NCI-H1436 (cell line): ENCODE measurements around the gene DLG2.
"Not testable (repeated sequence)": the region's sequence is repeated elsewhere in the genome, so short reads cannot be mapped to it uniquely, and the experiment has no call there.

Experiments
- DNase-seq: peaks from one replicate; lab custom pipeline; 2025; lab: John Stamatoyannopoulos, UW

Gene DLG2

GRCh38 chr11:85110246-85110645, 516.9 kb downstream of the DLG2 start:
- DNase-seq = not testable (repeated sequence)

DNA sequence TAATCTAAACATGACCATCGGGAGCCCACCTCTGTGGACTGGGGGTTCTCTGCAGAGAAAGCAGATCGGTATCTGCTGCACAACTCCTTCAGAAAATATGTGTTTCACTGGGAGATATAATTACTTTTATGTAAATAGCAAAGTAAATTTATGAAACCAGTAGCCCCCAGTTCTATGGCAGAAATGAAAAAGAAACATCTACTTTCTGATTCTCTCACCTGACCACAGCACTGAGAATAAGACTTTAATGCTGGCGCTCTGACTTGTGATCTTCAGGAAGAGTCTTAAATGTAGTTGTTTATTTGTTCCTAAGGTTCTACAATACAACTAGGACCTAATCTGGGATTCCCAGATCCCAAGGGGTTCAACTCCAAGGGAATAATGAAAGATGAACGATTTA, 518.0 kb downstream of the DLG2 start:
- DNase-seq = no peak

DNA sequence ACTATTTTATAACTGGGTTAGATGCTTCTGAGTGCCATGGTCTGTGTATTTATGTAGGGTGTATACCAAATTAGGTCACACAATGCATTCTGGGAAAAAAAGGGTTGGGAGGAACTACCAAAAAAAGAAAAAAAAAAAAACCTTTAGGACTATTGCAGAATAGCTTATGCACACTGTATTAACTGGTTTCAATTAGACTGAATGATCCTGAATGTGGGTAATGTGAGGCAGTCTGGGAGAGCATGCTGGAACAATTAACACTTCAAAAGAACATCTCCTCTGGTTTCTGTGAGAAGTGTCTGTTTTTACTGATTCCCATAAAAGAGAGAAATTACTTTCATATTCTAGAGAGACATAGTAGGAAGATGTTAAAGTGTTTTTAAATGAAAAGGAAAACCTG, 521.3 kb downstream of the DLG2 start:
- DNase-seq = no peak

DNA sequence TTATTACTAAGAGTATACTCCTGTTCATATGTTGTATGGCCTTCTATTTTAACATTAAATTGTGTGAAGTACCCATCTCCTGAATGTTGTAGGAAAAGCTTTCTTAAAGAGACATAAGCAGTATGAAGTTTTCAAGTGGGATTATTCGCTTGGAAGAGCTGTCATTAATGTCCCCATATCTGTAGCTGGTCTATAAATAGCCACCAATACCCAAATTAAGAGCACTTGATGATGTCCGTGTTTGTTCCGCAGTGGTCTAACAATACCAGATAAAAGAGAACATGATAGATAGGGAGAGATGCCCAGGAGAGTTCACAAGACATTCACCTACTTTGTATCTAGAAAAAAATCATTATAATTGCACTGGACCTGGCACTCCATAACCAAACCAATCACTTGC, 527.6 kb downstream of the DLG2 start:
- no peak for DNase-seq

- DNase-seq = no peak
These were observed 528.1 kb downstream of the DLG2 start for GRCh38 chr11:85098996-85099395.

DNA sequence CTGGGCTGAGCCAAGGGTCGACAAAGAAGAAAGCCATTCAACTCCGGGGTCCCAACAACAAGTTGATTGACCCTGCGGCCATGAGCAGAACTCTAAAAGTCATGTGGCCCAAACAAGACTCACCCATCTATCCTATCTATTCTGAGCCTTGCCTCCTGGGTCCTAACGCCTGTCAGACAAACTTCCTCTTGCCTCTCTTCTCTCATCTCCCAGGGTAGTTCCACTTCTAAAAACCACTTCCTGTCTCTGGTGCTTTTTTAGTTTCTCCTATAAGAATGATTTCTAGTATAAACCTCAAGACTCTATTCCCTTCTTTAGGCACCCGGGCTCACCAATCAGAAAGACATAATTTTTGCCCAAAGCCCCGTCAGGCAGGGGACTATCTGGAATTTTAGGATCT, 530.2 kb downstream of the DLG2 start:
- no peak for DNase-seq

DNA sequence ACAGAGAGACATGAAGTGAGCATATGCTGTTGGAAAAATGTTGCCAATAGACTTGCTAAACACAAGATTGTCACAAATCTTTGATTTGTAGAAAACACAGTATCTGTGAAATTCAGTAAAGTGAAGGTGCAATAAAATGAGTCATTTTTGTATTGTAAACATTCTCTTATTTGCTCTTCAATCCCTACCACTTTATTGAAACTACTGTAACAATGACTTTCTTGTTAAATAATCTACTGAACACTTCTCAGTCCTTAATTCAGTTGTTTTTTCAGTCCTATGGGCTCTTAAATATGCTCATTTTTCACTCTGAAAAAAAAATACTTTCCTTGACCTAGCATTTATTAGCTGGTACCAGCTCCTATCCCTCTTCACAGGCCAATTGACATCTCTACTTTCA, 531.9 kb downstream of the DLG2 start:
- DNase-seq = no peak

- DNase-seq = no peak
These were observed 532.3 kb downstream of the DLG2 start for GRCh38 chr11:85094795-85095194.

DNA sequence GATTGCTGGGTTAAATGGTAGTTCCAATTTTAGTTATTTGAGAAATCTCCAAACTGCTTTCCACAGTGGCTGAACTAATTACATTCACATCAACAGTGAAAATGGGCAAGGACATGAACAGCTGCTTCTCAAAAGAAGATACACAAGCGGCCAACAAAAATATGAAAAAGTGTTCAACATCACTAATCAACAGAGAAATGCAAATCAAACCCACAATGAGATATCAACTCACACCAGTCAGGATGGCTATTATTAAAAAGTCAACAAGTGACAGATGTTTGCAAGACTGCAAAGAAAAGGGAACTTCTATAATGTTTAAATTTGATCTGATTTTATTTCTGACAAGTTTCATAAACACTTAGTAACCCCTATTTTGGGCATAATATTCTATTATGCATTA, 537.5 kb downstream of the DLG2 start:
- DNase-seq = no peak

GRCh38 chr11:85088286-85088685, 538.9 kb downstream of the DLG2 start:
- no peak for DNase-seq

DNA sequence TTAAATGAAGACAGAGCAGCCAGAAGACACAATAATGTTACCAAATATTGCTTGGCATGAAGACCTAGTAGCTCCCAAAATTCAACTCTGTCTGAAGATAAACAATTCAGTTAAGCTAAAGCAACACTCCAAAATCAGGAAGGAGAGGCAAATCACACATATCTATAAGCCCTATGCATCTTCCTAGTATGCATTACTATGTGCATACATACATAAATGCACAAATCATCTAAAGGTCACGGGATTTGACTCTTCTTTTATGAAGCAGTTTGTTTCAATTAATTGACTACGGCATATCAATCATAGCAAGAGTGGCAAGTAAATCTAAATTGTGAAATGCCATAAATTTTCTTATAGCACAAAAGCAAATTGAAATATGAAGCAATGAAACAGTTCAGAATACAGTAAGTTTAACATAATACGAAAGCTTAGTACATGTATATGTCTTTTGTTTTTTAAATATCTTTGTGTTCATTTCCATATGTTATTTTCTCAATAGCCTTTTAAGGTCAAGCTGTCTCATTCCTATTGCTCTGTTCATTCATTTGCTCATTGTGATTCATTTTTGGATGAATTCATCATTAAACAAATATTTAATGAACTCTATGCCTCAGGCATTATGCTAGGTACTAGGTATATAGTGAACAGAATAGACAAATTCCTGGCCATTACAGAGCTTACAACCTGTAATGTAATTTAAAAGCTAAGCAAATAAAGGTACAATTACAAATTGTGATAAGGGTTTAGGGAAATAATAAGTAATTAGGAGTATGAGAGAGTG, 540.5 kb downstream of the DLG2 start:
- peak; percentile 13 for DNase-seq

DNA sequence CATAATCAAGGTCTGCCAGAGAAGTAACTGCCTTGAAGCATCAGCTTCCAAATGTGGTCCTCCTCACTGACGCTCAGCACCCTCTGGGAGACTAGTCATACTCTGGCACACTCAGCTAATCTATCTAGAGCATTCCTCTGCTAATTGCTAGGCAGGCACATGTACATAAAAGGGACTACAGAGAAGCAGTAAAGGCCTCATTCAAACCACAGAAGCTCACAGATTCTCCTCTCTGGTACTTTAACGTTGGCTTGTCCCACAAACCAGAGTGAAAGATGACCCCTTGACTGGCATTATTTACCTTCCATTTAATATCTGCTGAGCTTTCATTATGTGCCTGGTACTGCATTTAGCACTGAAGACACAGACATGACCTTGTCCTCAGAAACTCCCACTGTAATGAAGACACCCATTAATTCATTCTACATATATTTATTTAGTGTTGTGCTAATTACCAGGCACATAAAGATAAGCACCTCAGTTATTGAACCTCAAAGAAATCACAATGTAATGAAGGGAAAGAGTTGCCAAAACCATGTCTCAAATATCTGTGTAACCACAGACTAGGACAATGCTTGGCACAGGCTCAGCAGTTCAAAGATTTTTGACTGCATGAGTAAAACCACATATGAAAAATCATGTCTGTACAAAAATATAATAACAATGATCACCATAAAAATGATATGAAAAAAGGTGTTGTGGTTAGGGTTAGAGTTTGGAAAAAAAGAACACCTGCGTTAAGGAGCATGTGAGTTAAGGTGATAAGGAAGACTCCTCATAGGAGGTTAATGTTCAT, 550.4 kb downstream of the DLG2 start:
- DNase-seq = peak; percentile 33

- DNase-seq = no peak
These were observed 564.5 kb downstream of the DLG2 start for GRCh38 chr11:85062659-85063058.

DNA sequence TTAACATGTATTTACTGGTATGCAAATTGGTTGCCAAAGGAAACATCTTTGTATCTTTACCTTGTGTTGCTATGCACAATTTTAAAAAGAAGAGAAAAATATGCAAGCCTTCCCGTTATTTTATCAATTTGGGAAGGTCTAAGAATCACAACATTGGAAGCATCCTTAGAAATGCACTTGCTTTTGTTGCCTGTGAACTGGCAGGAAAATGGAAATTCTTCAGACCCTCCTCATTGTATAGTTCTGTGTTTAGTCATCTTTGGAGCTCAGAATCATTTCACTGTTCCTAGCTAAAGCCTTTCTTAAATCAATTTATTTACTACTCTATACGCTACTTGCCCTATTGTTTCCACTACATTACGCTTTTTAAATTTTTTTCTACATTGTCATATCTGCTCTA, 574.5 kb downstream of the DLG2 start:
- DNase-seq = no peak

- DNase-seq = no peak
These were observed 578.3 kb downstream of the DLG2 start for GRCh38 chr11:85048801-85049200.

- no peak for DNase-seq
These were observed 581.4 kb downstream of the DLG2 start for GRCh38 chr11:85045716-85046115.

- DNase-seq = no peak
These were observed 582.2 kb downstream of the DLG2 start for GRCh38 chr11:85044911-85045310.

- no peak for DNase-seq
These were observed 584.8 kb downstream of the DLG2 start for GRCh38 chr11:85042361-85042760.

- no peak for DNase-seq
These were observed 587.0 kb downstream of the DLG2 start for GRCh38 chr11:85040166-85040565.

DNA sequence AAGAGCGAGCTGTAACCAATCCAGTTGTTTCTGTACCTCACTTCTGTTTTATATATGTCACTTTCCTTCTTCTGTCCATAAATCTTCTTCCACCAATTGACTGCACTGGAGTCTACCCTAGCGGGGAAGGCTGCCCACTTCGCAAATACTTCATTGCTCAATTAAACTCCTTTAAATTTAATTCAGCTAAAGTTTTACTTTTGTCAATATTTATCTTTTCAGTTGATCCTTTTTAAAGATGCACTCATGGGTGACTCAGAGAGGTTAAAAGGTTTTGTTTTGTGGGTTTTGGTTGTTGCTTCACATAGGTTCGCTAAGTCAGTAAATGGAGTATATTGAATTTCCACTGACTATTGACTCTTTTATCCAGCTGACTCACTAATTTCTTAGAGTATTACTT, 597.2 kb downstream of the DLG2 start:
- DNase-seq = no peak

GRCh38 chr11:85028329-85029101, 598.6 kb downstream of the DLG2 start:
- DNase-seq = no peak

DNA sequence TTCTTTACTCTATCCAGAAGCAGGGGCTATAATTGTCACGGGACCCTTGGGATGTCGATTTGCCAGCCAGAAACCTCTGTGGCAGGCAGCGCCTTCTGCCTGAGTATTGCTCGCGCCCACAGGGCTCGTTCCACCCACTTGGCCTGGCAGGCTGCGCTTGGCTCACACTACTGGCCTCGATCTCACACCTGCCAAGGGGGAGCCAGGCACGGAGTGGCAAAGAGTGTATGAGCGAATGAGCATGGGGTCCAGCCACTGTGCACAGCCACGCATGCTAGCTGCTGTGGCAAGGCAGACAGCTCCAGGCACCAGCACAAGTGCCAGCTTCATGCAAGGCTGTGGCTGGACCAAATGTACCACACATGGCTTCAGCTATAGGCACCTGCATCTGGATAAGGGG, 599.8 kb downstream of the DLG2 start:
- DNase-seq = no peak

DNA sequence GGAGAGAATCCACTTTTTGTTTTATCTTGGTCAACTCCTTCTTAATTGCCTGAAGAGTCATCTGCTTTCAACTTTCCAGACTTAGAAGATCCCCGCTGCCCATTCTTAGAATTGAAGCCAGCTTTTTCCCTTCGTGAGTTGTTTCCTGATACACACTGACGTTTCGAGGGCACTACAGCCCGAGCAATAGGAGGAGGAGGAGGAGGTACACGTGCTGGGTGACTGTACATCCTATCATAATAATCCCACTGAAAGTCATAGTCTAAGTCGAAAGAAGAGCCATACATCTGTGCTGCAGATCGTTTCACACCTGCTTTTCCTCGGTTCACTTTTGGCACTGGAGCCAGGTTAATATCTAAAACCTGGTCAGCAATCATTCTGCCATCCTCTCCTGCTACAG, 606.1 kb downstream of the DLG2 start:
- DNase-seq = no peak
